Measurements from ENCODE around the gene ZFYVE26.

- TF ChIP-seq POLR2AphosphoS5 (IDR thresholded peaks at IDR 0.05; ENCODE audit: borderline replicate concordance, low read depth, low read length) = no peak
- TF ChIP-seq FOXP2 (optimal IDR thresholded peaks at IDR 0.05; ENCODE audit: control extremely low read depth, extremely low read length, insufficient read depth) = no peak
These were observed 96.5 kb downstream of the ZFYVE26 start for GRCh38 chr14:67719866-67720265.
